Activated CD8-positive, alpha-beta memory T cell treated with anti-CD3 and anti-CD28 coated beads, Interleukin-2, amount 10 ng/mL, durations not matched to agents 7 days and 5 days (primary cell): ENCODE data around the gene ABCC6. TPM values are rescaled to one million over a fixed set of nuclear protein-coding genes. Genes with fewer than 3 reads are reported as not detected.
A peak's percentile ranks its signal among the peaks of the same experiment; 100 is the strongest.
"Not testable (repeated sequence)": the region's sequence is repeated elsewhere in the genome, so short reads cannot be mapped to it uniquely, and the experiment has no call there.

Experiments
- ATAC-seq: fragments of 150-1000 bp; cut with Tn5 transposase; one replicate; pipeline ENCODE4 v1.10.0; 2021; ENCODE audit warnings: moderate library complexity
- CTCF ChIA-PET: fragments of 350-600 bp; sonication (Branson Sonifier 250); formaldehyde crosslinking; loops from one replicate; lab custom pipeline; 2021; ENCODE audit warnings: antibody characterized with exemption; lab: Charles Lee
- DNase-seq: peaks from one replicate; pipeline ENCODE4 v3.0.0-alpha.2; 2020
- H3K27ac Mint-ChIP-seq: one replicate; pipeline ENCODE4 v1.8.0; 2021; ENCODE audit warnings: mild to moderate bottlenecking, mixed read lengths
- H3K27me3 Mint-ChIP-seq: one replicate; pipeline ENCODE4 v1.8.0; 2021; ENCODE audit warnings: mixed read lengths
- H3K36me3 Mint-ChIP-seq: one replicate; pipeline ENCODE4 v1.8.0; 2021; ENCODE audit warnings: mild to moderate bottlenecking, mixed read lengths
- H3K4me1 Mint-ChIP-seq: one replicate; pipeline ENCODE4 v1.8.0; 2021; ENCODE audit warnings: mixed read lengths
- H3K4me3 Mint-ChIP-seq: one replicate; pipeline ENCODE4 v1.8.0; 2021; ENCODE audit warnings: mild to moderate bottlenecking, moderate library complexity, mixed read lengths
- H3K9me3 Mint-ChIP-seq: one replicate; pipeline ENCODE4 v1.8.0; 2022; ENCODE audit warnings: low read depth, mixed read lengths
- total RNA-seq, 2 experiments: library from RNA; stranded (reverse); gene quantifications; one replicate each; pipeline ENCODE4 v1.2.3, GENCODE V29; 2021

Gene ABCC6
- total RNA-seq, 2 experiments from 2014 or later: 0.16 TPM; not detected in 1

DNA sequence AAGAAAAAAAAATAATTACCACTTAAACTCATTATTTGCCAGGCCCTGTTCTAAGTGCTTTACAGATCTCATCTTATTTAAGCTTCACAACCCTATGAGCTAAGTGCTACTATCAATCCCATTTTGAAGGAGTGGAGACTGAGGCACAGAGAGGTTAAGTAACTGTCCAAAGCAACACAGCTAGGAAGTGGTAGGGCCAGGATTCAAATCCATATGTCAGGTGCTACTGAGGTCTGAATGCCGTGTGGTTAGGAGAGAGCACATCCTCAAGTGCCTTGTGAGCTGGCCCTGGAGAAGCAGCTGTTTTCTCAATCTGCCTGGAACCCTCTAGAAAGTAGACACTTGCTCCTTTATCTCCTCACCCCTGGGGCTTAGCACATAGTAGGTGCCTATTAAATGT, 11.9 kb downstream of the ABCC6 start:
- H3K36me3 Mint-ChIP-seq, CTCF ChIA-PET, H3K27me3 Mint-ChIP-seq, DNase-seq, ATAC-seq, H3K9me3 Mint-ChIP-seq, H3K27ac Mint-ChIP-seq, H3K4me3 Mint-ChIP-seq, H3K4me1 Mint-ChIP-seq: not testable (repeated sequence)

DNA sequence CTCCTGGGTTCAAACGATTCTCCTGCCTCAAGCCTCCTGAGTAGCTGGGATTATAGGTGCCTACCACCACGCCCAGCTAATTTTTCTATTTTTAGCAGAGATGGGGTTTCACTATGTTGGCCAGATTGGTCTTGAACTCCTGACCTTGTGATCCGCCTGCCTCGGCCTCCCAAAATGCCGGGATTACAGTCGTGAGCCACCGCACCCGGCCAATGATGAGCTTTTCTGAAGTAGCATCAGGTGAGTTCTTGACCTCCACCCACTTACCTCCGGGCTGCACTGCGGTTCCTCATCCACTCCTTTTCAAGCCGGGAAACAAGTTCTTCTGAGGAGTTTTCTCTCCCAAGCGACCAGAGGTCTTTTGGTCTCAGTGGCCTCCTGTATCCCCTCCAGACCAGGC, 14.8 kb downstream of the ABCC6 start:
- CTCF ChIA-PET: interaction anchor here (0.6 kb wide), 1 partner anchor 805 kb away, joined by 3 read pairs; no protein-coding TSS in a partner anchor
- not testable (repeated sequence) for H3K27me3 Mint-ChIP-seq, ATAC-seq, H3K9me3 Mint-ChIP-seq, H3K27ac Mint-ChIP-seq, H3K4me3 Mint-ChIP-seq, H3K4me1 Mint-ChIP-seq, H3K36me3 Mint-ChIP-seq, DNase-seq

DNA sequence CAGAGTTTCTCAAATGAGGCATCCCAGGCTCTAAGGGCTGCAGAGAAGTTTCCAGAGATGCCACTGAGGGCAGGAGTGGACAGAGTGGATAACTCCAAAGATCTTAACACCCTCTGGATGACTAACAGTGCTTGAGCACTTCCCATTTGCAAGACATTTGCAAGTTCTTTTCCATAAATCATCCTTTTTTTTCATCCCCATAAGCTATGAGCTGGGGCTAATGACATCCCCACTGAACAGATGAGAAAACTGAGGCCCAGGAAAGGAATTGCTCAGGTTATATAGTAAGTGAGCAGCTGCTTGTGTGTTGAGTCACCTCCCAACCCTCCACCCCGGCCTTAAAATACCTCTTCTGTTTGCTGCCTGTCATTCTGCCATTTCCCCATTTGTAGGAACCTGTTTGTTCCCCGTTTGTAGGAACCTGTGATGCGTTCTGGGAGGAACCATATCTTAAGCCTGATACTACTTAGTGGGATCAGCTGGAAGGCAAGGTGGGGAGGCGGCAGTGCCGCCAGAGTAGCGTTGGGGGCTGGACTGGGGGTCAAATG, 15.4 kb downstream of the ABCC6 start:
- H3K27ac Mint-ChIP-seq, H3K36me3 Mint-ChIP-seq, H3K9me3 Mint-ChIP-seq, ATAC-seq, CTCF ChIA-PET, H3K27me3 Mint-ChIP-seq, DNase-seq, H3K4me1 Mint-ChIP-seq, H3K4me3 Mint-ChIP-seq: not testable (repeated sequence)

DNA sequence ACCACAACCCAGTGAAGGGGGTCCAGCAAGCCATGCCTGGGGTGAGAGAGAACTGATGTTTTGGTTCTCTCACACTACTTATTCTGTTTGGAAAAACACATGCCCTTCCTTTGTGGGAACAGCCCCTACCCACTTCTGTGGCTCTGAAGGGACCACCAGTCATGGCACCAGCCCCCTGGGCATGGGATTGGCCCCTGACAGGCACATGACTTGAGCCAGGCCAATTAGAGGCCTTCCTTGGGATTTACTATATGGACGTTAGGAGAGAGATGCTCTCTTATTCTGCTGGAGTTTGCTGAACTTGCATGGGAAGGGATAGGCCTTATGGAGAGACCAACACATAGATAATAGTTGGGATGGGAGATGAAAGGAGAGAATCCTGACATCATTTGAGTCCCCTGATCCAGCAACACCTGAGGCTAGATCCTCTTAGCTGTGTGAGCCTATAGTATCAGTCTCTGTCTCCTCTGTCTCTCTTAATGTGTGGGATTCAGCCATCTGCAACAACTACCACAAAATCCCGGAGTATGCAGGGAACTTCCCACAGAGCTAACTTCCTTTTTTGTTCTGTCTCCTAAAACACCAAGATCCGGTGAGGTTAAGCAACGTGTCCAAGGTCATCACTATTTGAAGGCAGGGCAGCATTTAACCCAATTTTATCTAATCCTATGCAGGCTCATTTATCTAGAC, 16.1 kb downstream of the ABCC6 start:
- H3K9me3 Mint-ChIP-seq, CTCF ChIA-PET, H3K36me3 Mint-ChIP-seq, DNase-seq, H3K27me3 Mint-ChIP-seq, ATAC-seq, H3K4me3 Mint-ChIP-seq, H3K4me1 Mint-ChIP-seq, H3K27ac Mint-ChIP-seq: not testable (repeated sequence)

DNA sequence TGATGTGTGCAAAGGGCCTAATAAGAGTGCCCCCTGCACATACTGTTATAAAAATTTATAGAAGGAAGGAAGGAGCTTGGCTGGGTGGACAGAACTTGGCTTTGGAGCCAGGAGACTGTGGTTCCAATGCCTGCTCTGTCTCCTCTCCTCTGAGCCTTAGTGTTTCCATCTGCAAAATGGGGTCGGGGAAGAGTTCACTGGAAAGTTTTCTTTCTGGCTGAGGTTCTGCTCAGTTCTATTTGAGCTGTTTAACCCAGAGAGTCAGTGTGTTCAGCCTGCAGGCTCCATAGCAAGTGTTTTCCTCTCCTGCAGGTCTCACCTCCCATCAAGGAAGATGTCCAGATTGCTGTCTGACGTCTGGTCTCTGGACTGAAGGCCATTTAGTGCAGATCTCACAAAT, 17.4 kb downstream of the ABCC6 start:
- H3K4me1 Mint-ChIP-seq, H3K27me3 Mint-ChIP-seq, CTCF ChIA-PET, H3K36me3 Mint-ChIP-seq, H3K4me3 Mint-ChIP-seq, H3K9me3 Mint-ChIP-seq, ATAC-seq, DNase-seq, H3K27ac Mint-ChIP-seq: not testable (repeated sequence)

DNA sequence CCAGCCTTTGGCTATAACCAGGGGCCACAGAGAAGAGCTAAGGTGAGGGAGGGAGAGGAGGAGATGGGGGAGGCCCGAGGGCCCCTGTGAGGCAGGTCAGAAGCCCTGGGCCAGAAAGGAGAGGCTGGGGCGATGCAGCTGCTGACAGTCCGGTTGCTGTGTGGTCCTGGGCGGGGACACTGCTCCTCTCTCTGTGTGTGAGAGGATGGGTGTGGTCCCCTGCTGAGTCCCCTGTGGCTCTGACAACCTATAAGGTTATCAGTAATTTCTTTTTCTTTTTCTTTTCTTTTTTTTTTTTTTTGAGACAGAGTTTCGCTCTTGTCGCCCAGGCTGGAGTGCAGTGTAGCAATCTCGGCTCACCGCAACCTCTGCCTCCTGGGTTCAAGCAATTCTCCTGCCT, 18.7 kb downstream of the ABCC6 start:
- H3K27me3 Mint-ChIP-seq, H3K4me3 Mint-ChIP-seq, H3K27ac Mint-ChIP-seq, H3K36me3 Mint-ChIP-seq, H3K9me3 Mint-ChIP-seq, ATAC-seq, CTCF ChIA-PET, DNase-seq, H3K4me1 Mint-ChIP-seq: not testable (repeated sequence)

DNA sequence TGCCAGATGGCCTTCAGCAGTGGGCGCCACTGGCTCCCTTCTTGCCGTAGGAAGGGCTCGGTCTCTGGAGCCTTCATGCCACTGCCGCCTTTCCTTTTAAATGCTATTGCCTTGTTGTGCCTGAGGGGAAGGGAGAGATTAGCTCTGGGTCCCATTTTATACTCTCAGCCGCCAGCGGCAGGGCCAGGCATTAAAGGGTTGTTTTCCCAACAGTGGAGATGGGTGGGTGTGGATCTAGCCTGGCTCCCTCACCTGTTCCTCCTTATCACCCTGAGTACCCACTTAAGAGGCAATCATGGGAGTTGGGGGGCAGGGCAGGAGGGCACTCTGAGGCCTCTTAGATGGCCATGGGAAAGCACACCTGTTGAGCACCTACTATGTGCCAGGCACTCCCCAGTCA, 19.8 kb downstream of the ABCC6 start:
- H3K27me3 Mint-ChIP-seq, H3K36me3 Mint-ChIP-seq, H3K4me1 Mint-ChIP-seq, CTCF ChIA-PET, H3K4me3 Mint-ChIP-seq, H3K9me3 Mint-ChIP-seq, DNase-seq, ATAC-seq, H3K27ac Mint-ChIP-seq: not testable (repeated sequence)

DNA sequence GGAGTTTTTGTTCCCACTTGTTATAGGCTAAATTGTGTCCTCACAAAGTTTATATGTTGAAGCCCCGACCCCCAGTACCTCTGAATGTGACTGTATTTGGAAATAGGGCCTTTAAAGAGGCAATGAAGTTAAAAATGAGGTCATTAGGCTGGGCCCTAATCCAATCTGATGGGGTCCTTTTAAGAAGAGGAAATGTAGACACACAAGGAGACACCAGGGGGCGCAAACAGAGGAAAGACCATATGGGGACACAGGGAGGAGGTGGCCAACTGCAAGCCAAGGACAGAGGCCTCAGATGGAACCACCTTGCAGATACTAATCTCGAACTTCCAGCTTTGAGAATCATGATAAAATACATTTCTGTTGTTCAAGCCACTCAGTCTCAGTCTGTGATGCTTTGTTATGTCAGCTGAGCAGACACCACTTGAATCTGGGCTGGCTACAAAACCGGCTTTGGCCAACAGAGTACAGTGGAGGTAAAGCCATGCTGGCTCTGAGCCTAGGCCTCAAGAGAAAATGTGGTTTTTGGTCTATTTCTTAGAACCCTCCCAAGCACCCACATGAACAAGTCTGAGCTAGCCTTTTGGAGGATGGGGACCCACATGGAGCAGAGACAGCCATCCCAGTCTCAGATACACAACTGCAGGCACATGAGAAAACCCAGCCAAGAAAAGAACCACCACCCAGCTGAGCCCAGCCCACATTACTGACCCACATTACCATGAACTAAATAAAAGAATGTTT, 20.7 kb downstream of the ABCC6 start:
- H3K36me3 Mint-ChIP-seq, CTCF ChIA-PET, H3K27me3 Mint-ChIP-seq, H3K9me3 Mint-ChIP-seq, H3K4me1 Mint-ChIP-seq, H3K27ac Mint-ChIP-seq, H3K4me3 Mint-ChIP-seq: not testable (repeated sequence)
- peak; percentile 72 for ATAC-seq
- peak; percentile 72 for DNase-seq

DNA sequence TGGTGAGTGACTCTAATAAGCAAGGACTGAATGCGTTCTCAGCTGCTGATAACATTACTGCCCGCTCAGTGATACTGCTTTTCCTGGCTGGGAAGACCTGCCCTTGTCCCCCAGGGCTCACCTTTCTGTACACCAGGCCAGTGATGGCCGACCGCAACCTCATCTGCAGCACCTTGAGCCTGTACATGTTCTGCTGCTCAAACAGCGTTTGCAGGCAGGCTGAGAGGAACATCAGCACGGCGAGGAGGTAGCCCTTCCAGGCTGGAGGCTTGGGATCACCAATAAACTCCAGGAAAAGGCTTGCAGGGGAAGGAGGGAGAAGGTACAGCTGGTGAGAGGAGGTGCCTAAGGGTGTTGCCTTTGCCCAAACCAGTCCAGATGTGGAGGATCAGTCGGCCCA, 21.4 kb downstream of the ABCC6 start:
- H3K4me1 Mint-ChIP-seq, H3K27ac Mint-ChIP-seq, ATAC-seq, DNase-seq, H3K27me3 Mint-ChIP-seq, H3K9me3 Mint-ChIP-seq, H3K36me3 Mint-ChIP-seq, H3K4me3 Mint-ChIP-seq, CTCF ChIA-PET: not testable (repeated sequence)

DNA sequence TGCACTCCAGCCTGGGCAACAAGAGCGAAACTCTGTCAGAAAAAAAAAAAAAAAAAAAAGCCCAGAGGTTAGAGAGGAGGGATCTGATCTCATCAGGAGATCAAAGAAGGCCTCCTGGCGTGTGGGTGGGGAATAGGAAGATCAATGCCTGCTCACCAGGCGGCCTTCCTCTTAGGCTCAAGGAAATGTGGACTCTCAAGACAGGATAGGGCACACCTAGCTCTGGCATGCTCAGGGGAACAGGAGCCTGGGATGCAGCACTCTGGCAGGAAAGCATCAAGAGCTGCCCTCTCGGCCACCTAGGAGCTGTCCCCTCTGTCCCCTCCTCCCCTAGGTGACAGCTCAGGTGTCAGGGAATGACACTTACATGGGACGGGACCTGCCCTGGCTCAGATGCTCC, 22.9 kb downstream of the ABCC6 start:
- ATAC-seq, H3K27me3 Mint-ChIP-seq, DNase-seq, CTCF ChIA-PET, H3K27ac Mint-ChIP-seq, H3K9me3 Mint-ChIP-seq, H3K4me3 Mint-ChIP-seq, H3K4me1 Mint-ChIP-seq, H3K36me3 Mint-ChIP-seq: not testable (repeated sequence)

DNA sequence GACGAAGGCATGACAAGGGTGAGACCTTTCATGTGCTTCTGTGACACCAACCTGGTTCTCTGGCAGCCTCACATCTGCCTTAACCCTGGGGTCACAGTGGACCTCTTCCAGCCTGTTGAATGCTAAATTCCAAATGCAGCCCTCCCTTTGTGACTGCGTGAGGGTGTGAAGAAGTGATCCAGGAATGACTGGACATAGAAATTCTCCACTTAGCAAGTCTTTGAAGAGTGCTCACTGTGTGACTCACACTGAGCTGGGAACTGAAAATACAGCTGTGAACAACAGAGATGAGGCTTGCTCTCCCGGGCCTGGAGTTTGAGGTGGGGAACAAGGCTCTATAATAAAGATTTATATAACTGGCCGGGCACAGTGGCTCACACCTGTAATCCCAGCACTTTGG, 23.9 kb downstream of the ABCC6 start:
- CTCF ChIA-PET, H3K4me1 Mint-ChIP-seq, H3K27ac Mint-ChIP-seq, ATAC-seq, DNase-seq, H3K4me3 Mint-ChIP-seq, H3K36me3 Mint-ChIP-seq, H3K9me3 Mint-ChIP-seq, H3K27me3 Mint-ChIP-seq: not testable (repeated sequence)

DNA sequence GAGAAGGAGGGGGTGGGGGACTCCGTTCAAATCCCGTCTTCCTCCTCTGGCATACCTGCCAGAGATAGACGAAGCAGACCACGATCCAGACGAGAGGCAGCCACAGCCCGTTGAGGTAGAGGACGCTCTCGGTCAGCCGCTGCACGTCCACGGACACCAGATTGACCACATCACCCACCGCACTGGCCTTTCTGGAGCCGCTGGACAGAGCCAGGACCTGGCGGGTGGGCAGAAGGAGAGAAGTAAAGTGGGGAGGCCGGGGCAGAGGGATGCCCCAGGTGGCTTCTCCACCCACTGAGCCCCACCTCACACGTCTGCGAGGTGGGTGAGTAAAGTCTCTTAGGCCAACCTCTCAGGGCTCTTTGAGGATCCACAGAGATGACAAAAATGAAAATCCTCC, 25.3 kb downstream of the ABCC6 start:
- no peaks in the 10 kb centered on the region for H3K9me3 Mint-ChIP-seq

DNA sequence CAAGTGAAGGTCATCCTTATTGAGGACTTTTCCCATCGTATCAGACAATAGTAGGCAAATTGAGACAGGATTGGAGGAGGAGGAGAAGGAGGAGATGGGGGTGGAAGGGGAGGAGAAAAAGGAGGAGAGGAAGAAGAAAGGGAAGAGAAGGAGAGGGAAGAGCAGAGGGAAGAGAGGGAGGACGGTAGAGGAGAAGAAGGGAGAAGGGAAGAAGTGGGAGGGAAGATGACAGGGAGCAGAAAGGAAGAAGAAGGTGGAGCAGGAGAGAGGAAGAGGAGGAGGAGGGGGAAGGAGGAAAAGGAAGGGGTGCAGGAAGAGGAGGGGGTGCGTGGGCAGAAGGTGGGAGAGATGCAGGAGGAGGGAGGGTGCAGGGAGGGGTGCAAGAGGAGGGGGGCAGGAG, 26.0 kb downstream of the ABCC6 start:
- DNase-seq (no peak), ATAC-seq (no peak)
- peaks cover 3% of the 10 kb centered on the region for H3K4me1 Mint-ChIP-seq
- CTCF ChIA-PET: no interaction called here
- no peaks in the 10 kb centered on the region for H3K9me3 Mint-ChIP-seq
- no peak overlapping the region for H3K4me3 Mint-ChIP-seq
- no peak overlapping the region for H3K27ac Mint-ChIP-seq
- H3K27me3 Mint-ChIP-seq: no peaks in the 10 kb centered on the region
- H3K36me3 Mint-ChIP-seq: no peaks in the 10 kb centered on the region

More for the DNA sequence above, 25.3 kb downstream of the ABCC6 start:
- ATAC-seq (no peak), DNase-seq (no peak)
- Mint-ChIP-seq H3K27ac (no peak overlapping the region), H3K36me3 (no peaks in the 10 kb centered on the region), H3K27me3 (no peaks in the 10 kb centered on the region), H3K4me1 (peaks cover 5% of the 10 kb centered on the region), H3K4me3 (no peak overlapping the region)
- CTCF ChIA-PET: no interaction called here

DNA sequence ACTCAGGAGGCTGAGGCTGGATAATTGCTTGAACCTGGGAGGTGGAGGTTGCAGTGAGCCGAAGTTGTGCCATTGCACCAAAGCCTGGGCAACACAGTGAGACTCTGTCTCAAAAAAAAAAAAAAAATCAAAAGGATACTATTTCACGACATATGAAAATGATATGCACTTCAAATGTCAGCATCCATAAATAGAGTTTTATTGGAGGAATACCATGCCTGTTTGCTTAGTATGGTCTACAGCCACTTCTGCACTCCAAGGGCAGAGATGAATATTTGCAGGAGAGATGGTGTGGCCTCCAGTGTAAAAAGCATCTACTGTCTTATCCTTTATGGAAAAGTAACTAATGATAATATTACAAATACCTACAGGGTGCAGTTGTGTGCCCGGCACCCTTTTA, 27.2 kb downstream of the ABCC6 start:
- Mint-ChIP-seq H3K4me3 (no peak overlapping the region), H3K4me1 (peaks cover 3% of the 10 kb centered on the region), H3K27me3 (peaks cover 7% of the 10 kb centered on the region), H3K36me3 (no peaks in the 10 kb centered on the region), H3K27ac (no peak overlapping the region), H3K9me3 (no peaks in the 10 kb centered on the region)
- DNase-seq (no peak), ATAC-seq (no peak)
- CTCF ChIA-PET: no interaction called here
